ENCODE results near the gene PM20D1.

PM20D1 gene

DNA sequence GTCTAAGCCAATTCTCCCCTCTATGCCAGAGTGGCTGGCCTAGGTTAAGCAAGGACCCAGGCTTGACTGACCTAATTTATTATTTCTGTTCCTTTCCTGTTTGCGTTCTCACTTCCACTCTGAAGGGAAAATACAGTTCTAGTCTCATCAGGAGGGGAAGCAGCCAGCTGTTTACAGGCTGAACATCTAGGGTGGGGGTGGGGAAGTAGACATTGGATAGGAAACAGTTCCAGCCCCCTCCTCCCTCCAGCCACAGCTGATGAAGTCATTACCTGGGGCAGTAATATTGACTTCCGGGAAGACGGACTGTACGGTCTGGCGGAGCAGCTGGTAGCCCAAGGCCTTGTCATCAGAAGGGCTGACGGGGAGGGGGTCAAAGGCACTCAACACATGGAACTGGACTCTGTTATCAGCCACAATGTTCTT is 17.6 kb downstream of the PM20D1 start:
- TF ChIP-seq TAF1 (IDR thresholded peaks at IDR 0.05; ENCODE audit: borderline replicate concordance, insufficient read depth, low read length): no peak
- peak; percentile 88 for TF ChIP-seq FOXP2 (optimal IDR thresholded peaks at IDR 0.05; ENCODE audit: borderline replicate concordance, extremely low read depth, extremely low read length, insufficient read depth)

DNA sequence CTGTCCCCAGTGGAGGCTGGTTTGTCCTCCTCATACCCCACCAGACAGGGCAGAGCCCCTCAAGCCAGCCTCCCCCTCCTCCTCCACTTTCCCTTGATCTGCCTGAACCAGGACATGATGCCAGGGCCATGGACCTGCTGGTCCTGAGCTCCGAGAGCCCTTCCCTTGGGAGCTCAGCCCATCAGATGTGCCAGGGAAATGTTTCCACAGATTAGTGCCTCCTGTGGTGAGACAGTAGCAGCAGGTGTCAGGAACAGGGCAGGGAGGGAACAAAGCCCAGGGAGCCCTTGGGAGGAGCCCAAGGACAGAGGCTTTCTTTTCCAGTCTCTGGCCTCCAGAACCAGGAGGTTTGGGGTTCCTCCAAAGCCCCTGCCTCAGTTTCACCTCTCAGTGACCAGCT is 22.3 kb downstream of the PM20D1 start:
- TF ChIP-seq POLR2AphosphoS5 (IDR thresholded peaks at IDR 0.05; ENCODE audit: low read depth, low read length) (no peak), FOXP2 (optimal IDR thresholded peaks at IDR 0.05; ENCODE audit: borderline replicate concordance, extremely low read depth, extremely low read length, insufficient read depth) (no peak), SIN3A (IDR thresholded peaks at IDR 0.05; ENCODE audit: borderline replicate concordance, insufficient read depth, low read length) (no peak), TAF1 (IDR thresholded peaks at IDR 0.05; ENCODE audit: borderline replicate concordance, insufficient read depth, low read length) (no peak)
- TF ChIP-seq, protein P1, sequence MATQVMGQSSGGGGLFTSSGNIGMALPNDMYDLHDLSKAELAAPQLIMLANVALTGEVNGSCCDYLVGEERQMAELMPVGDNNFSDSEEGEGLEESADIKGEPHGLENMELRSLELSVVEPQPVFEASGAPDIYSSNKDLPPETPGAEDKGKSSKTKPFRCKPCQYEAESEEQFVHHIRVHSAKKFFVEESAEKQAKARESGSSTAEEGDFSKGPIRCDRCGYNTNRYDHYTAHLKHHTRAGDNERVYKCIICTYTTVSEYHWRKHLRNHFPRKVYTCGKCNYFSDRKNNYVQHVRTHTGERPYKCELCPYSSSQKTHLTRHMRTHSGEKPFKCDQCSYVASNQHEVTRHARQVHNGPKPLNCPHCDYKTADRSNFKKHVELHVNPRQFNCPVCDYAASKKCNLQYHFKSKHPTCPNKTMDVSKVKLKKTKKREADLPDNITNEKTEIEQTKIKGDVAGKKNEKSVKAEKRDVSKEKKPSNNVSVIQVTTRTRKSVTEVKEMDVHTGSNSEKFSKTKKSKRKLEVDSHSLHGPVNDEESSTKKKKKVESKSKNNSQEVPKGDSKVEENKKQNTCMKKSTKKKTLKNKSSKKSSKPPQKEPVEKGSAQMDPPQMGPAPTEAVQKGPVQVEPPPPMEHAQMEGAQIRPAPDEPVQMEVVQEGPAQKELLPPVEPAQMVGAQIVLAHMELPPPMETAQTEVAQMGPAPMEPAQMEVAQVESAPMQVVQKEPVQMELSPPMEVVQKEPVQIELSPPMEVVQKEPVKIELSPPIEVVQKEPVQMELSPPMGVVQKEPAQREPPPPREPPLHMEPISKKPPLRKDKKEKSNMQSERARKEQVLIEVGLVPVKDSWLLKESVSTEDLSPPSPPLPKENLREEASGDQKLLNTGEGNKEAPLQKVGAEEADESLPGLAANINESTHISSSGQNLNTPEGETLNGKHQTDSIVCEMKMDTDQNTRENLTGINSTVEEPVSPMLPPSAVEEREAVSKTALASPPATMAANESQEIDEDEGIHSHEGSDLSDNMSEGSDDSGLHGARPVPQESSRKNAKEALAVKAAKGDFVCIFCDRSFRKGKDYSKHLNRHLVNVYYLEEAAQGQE (IDR thresholded peaks at IDR 0.05; ENCODE audit: insufficient read depth in 1 of 2, low read depth in 2 of 2, low read length in 2 of 2): no peak

DNA sequence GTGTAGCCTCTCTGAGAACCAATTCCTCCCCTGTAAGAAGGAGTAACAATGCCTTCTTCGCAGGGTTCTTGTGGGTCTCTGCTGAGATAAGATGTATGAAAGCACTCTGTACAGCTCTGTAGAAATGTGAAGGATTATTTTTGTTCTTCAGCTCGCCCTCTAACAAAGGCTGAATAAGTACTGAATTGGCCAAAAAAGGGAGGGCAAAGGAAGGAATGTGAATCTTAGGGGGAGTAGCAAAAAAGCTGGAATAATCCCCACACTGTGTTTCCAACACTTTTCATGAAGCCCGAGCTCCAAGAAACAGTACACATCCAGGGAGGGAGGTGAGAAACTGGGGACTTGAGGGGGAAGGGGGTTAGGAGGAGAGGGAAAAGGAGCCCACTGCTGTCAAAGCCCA is 22.9 kb downstream of the PM20D1 start:
- TF ChIP-seq TAF1 (IDR thresholded peaks at IDR 0.05; ENCODE audit: borderline replicate concordance, insufficient read depth, low read length): no peak
- no peak for TF ChIP-seq SIN3A (IDR thresholded peaks at IDR 0.05; ENCODE audit: borderline replicate concordance, insufficient read depth, low read length)
- TF ChIP-seq POLR2AphosphoS5 (IDR thresholded peaks at IDR 0.05; ENCODE audit: low read depth, low read length): no peak
- TF ChIP-seq, protein P1 (IDR thresholded peaks at IDR 0.05; ENCODE audit: insufficient read depth in 1 of 2, low read depth in 2 of 2, low read length in 2 of 2): no peak
- no peak for TF ChIP-seq FOXP2 (optimal IDR thresholded peaks at IDR 0.05; ENCODE audit: borderline replicate concordance, extremely low read depth, extremely low read length, insufficient read depth)

DNA sequence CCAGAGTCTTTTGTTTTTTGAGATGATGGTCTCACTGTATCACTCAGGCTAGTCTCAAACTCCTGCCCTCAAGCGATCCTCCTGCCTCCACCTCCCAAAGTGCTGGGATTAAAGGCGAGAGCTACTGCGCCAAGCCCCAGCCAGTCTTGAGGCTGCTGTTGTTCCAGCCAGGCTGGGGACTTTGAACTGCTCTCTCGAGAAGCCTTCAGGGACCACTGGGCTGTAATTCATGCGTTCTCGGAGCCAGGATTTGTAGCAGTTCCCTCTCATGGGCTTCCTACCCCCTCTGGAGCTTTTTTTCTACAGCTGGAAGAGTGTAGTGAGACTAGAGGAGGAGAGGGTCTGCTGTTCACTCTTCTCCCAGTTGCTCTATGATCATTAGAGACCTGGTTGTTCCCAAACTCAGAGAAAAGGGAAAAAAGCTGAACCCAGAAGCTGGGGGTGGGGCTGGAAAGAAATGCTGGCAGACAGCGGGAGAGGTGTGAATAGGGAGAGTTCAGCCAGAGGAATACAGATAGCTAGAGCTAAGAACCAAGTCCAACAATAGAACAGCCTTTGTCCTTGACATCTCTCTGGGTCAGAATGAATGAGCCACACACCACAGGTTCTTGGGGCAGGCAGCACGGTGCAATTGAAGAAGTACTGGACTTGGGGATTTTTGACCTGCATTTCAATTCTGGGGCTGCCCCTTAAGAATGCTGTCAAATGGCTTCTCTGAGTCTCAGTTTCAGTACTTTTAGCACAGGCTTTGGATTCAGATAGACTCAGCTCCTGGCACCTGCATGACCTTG is 23.7 kb downstream of the PM20D1 start:
- TF ChIP-seq FOXP2 (optimal IDR thresholded peaks at IDR 0.05; ENCODE audit: borderline replicate concordance, extremely low read depth, extremely low read length, insufficient read depth): no peak
- TF ChIP-seq, protein P1 (IDR thresholded peaks at IDR 0.05; ENCODE audit: insufficient read depth in 1 of 2, low read depth in 2 of 2, low read length in 2 of 2): no peak
- no peak for TF ChIP-seq TAF1 (IDR thresholded peaks at IDR 0.05; ENCODE audit: borderline replicate concordance, insufficient read depth, low read length)
- no peak for TF ChIP-seq SIN3A (IDR thresholded peaks at IDR 0.05; ENCODE audit: borderline replicate concordance, insufficient read depth, low read length)
- TF ChIP-seq POLR2AphosphoS5 (IDR thresholded peaks at IDR 0.05; ENCODE audit: low read depth, low read length): no peak

DNA sequence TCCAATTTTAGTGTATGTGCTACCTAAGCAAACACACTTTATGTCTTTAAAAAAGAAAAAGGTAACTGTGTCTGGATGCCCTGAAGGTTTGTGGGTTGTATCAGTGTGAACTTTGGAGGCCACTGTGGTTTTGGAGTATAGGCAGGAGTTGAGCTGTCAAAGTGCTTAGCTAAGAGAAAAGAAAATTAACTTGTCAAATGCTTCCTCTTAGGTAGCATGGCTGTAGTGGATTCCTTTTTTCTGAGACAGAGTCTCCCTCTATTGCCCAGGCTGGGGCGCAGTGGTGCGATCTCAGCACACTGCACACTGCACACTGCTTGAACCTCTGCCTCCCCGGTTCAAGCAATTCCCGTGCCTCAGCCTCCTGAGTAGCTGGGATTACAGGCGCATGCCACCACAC is 25.8 kb downstream of the PM20D1 start:
- TF ChIP-seq FOXP2 (optimal IDR thresholded peaks at IDR 0.05; ENCODE audit: borderline replicate concordance, extremely low read depth, extremely low read length, insufficient read depth) (no peak), SIN3A (IDR thresholded peaks at IDR 0.05; ENCODE audit: borderline replicate concordance, insufficient read depth, low read length) (no peak), TAF1 (IDR thresholded peaks at IDR 0.05; ENCODE audit: borderline replicate concordance, insufficient read depth, low read length) (no peak), POLR2AphosphoS5 (IDR thresholded peaks at IDR 0.05; ENCODE audit: low read depth, low read length) (no peak)
- TF ChIP-seq, protein P1 (IDR thresholded peaks at IDR 0.05; ENCODE audit: insufficient read depth in 1 of 2, low read depth in 2 of 2, low read length in 2 of 2): no peak

All from PFSK-1 (cell line).